GM19467 (cell line): Measurements from ENCODE around the gene TXK.

Experiments
- ATAC-seq: cut with Tn5 transposase; IDR thresholded peaks from one replicate; pipeline ENCODE4 v1.9.1; 2021; ENCODE audit warnings: mild to moderate bottlenecking, moderate library complexity; ENCODE audit not compliant: unreplicated experiment

The TXK gene

DNA sequence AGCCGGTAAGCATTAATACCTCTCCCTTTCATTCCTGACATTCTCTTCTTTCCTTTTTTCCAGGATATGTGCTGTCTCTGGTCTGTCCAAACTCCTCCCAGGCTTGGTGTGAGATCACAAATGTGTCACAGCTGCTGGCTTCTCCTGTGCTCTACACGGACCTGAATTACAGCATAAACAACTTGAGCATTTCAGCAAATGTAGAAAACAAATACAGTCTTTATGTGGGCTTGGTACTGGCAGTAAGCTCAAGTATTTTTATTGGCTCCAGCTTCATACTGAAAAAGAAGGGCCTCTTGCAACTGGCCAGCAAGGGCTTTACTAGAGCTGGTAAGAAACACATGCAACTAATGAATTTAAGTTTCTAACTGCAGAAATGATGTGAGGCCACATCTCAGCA is 109.0 kb downstream of the TXK start:
- ATAC-seq, result no peak

DNA sequence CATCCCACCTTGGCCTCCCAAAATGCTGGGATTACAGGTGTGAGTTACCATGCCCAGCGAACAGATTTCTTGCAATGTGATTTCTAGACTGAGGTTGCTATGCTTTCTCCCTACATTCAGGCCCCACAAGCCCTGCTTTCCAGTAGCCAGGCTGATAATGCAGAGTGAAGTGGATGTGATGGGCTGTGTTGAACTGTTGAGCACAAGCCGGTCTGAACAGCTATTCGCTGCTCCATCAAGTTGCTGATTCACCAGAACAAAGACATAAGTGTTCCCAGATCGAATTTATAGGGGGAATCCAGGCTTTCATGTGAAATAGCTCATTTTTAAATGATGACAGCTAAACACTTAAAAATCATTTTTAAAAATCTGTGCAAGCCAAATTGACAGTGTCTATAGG is 109.5 kb downstream of the TXK start:
- ATAC-seq, result no peak

DNA sequence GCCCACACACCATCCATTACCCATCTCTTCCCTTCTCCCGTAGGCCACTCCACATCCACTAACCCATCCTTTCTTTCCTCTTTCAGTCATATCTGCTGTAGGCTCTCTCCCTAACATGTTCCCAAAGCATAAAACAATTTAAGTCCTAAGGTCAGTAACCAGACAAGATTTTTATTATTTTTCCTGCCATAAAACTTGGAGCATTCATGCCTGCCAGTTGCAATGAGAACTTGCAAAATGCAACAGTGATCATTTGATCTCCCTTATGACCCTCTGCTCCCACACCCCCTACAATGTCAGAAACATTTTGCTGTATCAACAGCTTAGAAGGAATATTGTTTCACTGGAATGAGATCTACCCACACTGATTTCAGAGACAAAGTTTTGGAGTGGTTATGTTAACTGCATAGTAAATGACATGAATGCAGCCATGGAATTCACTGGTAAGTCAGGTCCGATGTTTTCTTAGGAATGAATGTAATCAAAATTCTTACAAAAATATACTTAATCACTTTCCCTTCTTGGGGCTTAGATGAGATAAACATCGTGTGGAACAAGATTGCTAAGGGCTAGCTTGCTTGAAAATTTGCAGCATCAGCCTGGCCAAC is 111.8 kb downstream of the TXK start:
- no peak for ATAC-seq

DNA sequence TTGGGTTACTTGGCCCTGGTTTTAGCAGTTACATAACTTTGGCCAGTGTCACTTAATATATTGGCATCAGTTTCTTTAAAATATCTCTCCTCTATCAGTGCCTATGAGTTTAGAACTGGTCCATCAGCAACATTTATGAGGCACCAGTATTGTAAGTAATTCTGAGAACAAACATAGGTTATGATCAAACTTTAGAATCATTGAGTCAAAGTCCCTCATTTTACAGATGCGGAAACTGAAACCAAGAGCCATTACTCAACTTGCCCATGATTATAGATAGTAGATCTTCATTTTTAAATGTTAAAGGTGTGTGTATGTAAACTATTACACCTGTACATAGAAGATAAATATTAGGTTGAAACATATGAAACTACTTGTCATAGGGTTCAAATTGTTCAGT is 113.0 kb downstream of the TXK start:
- ATAC-seq, result no peak

DNA sequence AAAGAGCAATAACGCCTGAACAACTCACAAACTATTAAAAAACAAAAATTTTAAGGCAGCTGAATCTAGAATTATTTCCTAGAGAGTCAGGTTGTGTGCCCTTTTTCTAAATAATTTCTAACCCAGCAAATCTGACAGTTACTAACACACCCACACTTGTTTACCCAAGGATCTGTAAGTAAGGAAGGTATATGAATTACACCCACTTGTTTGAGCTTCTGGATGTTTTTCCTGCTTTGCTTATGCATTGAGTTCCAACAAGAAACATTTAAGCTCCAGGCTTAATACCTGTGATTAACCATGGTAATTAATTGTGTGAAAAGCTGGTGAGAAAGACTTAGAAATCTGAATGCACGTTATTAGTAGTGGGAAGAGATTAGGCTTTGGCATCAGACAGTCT is 115.9 kb downstream of the TXK start:
- ATAC-seq, result no peak

DNA sequence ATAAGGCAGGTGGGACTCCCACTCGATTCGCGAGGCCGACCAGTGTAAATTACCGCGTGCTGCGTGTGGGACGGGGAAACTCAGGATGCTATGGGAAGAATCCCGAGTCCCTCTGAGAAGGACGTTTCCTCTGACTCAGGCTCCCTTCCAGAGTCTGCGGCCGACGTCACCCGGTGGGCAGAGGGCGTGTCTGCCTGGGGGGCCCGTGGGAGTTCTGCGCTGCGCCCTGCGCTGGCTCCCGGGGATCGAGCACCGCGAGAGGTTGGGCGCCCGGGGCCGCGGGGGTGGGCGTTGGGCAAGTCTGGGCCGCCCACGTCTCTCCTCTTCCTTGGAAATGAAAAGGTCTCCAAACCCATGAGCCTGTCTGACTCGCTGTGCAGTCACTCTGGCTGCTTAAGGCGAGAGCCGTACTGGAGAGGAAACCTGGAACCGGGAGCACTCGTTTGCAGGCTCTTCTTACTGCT is 116.9 kb downstream of the TXK start:
- ATAC-seq, result no peak
